ENCODE measurements around the gene OSCP1. TPM values are rescaled to one million over a fixed set of nuclear protein-coding genes. Genes with fewer than 3 reads are reported as not detected.
"Not testable (repeated sequence)": the region's sequence is repeated elsewhere in the genome, so short reads cannot be mapped to it uniquely, and the experiment has no call there.

The OSCP1 gene, protein sequence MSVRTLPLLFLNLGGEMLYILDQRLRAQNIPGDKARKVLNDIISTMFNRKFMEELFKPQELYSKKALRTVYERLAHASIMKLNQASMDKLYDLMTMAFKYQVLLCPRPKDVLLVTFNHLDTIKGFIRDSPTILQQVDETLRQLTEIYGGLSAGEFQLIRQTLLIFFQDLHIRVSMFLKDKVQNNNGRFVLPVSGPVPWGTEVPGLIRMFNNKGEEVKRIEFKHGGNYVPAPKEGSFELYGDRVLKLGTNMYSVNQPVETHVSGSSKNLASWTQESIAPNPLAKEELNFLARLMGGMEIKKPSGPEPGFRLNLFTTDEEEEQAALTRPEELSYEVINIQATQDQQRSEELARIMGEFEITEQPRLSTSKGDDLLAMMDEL
- total RNA-seq = 3.2 TPM

DNA sequence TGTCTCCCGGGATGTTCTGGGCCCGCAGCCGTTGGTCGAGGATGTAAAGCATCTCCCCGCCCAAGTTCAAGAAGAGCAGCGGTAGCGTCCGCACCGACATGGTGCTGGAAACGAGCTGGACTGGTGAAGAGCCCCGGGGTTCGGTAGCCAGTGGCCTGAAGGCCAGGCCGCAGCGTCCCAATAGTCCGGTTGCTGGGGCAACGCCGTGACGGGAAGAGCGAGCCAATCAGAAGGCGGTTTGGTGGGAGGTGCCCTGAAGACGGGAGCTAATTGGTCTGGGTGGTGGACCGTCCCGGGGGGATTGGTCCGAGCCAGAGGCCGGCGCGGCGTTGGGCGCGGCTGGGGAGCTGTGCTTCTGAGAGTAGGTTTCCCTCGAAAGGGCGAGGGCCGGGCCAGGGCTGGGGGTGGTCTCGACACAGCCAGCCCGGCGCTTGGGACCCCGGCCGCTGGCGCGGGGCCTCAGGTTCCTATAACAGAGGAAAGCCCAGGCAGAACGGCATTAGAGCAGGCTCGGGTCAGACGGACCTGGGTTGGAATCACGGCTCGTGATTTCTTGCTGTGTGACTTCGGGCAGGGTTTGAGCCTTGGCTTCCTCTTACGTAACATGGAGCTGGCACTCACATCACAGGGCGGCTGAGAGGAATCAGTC, at the start of gene OSCP1:
Gene OSCP1, minus strand, starts transcription at position 182 of the 649 bp plus-strand sequence. Its CDS starts 82 bp downstream, at position 100.
- DNase-seq (ENCODE audit: low read depth in 2 of 3, low spot score in 2 of 3) = peak; percentile 69 to 91 (median 89)

DNA sequence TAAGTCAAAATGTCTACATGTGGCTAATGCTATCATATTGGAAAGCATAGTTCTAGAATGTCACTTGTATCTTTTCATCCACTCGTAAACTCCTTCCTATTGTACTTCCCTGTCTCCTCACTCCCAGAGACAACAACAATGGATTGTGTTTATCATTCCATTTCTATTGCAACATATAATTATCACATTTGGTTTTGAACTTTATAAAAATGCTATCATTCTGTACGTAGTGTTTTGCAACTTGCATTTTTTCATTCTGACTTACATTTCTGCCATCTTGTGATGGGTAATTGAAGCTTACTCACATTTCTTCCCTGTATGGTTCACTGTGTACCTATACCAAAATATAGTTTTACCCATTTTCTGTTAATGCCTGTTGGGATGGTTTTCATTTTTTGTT, 47.0 kb upstream of the OSCP1 start:
- DNase-seq (ENCODE audit: low read depth in 2 of 3, low spot score in 2 of 3) = no peak

DNA sequence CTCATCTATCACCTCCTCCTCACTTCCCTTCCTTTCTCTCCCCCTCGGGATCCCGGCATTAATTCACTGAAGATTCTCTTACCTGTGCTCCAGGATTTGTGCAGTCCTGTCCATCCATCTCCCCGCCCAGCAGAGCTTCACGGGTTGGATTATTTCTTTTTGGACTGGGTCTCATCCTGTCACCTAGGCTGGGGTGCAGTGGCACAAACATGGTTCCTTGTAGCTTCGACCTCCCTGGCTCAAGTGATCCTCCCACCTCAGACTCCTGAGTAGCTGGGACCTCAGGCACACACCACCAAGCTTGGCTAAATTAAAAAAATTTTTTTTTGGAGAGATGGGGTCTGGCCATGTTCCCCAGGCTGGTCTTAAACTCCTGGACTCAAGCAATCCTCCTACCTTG, 44.7 kb upstream of the OSCP1 start:
- no peak for DNase-seq (ENCODE audit: low read depth in 2 of 3, low spot score in 2 of 3)

DNA sequence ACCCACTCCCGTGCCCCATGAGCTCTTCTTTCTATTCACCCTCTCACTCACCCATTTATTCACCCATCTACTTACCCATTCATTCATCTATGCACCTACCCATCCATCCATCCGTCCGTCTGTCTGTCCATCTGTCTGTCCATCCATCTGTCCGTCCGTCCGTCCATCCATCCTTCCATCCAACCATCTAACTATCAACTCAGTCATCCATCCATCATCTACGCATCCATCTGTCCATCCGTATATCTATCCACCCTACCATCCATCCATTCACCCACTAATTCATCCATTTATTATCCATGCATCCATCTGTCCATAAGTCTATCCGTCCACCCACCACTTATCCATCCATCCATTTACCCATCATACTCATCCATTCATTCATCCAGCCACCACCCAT, 43.3 kb upstream of the OSCP1 start:
- DNase-seq (ENCODE audit: low read depth in 2 of 3, low spot score in 2 of 3) = no peak

DNA sequence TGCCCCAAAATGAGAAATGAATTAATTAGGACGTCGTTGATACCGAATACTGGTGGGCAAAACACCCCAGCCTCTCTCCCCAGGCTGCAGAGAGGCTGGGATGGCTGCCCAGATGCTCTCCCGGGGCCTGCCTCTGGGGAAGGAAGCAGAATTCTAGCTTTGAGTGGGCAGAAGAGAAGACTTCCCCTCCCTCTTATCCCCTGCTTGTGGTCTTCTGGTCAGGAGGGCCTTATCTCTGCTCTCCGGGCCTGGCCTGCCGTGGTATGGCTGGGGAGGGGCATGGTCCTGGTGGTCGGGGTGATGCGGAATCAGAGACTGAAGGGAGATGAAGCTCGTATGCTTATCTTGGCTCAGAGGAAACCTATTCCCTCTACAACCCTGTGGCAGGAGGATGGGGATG, 42.2 kb upstream of the OSCP1 start:
- DNase-seq (ENCODE audit: low read depth in 2 of 3, low spot score in 2 of 3) = peak in 2 of 3 donors; percentile 47 to 79

DNA sequence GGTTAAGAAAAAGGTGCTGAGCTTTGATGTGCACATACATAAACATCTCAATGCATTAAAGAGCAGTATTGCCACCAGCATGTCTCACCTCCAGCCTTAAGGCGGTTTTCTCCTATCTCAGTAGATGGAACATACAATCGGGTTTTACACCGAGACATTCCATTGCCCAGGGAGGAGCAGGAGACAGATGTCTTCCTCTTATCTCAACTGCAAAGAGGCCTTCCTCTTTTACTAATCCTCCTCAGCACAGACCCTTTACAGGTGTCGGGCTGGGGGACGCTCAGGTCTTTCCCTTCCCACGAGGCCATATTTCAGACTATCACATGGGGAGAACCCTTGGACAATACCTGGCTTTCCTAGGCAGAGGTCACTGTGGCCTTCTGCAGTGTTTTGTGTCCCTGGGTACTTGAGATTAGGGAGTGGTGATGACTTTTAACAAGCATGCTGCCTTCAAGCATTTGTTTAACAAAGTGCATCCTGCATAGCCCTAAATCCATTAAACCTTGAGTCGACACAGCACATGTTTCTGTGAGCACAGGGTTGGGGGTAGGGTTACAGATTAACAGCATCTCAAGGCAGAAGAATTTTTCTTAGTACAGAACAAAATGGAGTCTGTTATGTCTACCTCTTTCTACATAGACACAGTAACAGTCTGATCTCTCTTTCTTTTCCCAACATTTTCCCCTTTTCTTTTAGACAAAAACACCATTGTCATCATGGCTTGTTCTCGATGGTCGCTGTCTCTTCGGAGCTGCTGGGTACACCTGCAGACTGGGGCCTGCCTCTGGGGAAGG, 39.2 kb upstream of the OSCP1 start:
- not testable (repeated sequence) for DNase-seq (ENCODE audit: low read depth in 2 of 3, low spot score in 2 of 3)

DNA sequence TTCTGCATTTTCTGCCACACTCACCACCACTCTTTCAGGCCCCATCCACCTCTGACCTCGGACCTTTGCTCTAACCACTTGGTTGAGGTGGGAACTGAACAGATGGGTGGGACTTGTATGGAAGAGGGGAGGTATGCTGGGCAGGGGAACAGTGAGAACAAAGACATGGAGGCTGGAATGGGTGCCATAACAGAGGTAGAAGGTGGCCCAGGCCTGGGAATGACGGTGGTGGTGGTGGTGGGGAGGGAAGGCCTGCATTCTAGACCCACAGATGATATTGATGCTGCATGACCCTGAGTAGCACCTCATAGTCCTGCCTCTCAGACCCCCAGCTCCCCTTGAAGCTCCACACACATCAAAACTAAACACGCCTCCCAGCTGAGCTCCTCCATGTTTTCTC, 37.7 kb upstream of the OSCP1 start:
- DNase-seq (ENCODE audit: low read depth in 2 of 3, low spot score in 2 of 3) = no peak

DNA sequence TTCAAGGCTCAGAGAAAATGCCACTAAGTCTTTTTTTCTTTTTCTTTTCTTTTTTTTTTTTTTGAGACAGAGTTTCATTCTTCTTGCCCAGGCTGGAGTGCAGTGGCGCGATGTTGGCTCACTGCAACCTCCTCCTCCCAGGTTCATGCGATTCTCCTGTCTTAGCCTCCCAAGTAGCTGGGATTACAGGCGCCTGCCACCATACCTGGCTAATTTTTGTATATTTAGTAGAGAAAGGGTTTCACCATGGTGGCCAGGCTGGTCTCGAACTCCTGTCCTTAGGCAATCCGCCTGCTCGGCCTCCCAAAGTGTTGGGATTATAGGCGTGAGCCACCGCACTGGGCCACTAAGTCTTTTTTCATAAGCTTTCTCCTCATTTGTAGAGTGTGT, 37.1 kb upstream of the OSCP1 start:
- not testable (repeated sequence) for DNase-seq (ENCODE audit: low read depth in 2 of 3, low spot score in 2 of 3)

DNA sequence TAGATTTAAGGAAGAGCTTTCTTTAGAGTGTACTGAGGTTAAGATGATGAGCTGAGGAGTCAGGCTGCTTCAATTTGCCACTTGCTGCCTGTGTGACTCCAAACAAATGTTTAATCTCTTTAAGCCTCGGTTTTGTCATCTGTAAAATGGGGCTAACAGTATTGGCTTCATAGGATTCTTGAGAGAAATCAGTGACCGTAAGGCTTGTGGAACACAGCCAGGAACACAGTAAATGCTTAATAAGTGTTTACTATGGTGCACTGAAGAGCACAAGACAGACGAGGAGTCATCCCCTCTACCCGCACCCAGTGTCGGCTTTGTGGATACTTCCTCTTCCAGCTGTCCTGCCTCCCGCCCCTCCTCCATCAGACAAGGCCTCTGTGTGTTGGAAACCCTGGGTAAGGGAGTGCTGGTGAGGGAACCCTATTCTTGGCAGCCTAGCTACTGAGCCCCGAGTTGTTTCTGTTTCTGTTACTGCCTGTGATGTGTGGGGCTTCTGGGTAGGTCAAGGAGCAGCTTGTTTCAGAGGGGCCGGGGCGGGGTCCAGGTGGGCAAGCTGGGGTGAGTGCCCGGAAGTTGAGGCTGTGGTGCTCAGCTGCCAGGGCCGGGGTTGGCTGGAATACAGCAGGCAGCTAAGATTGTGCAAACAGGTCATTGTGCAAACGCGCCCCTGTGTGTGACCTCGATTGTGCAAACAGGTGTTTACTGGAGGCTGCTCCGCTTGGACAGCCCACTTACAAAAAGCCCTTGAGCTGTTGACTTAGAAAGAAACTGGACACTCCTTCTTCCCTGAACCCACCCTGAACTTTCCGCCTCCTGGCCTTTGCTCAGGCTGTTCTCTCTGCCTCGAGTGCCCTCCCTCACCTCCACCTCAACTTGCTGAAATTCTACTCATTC, 36.4 kb upstream of the OSCP1 start:
- DNase-seq (ENCODE audit: low read depth in 2 of 3, low spot score in 2 of 3) = peak in 2 of 3 donors; percentile 37 to 73

DNA sequence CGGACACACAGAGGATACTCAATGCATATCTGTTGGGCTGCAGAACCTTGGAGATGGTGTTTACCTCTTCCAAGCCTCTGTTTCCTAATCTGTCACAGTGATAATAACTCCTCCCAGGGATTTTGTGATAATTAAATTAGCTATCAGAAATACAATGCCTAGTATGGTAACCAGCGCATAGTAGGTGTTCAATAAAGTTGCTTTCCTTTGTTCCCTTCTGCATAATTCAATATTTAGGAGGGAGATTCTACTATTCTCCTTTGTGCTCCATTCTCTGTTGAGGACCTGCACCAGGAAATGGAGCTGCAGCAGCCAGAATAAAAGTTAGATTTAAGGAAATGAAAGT, 35.8 kb upstream of the OSCP1 start:
- no peak for DNase-seq (ENCODE audit: low read depth in 2 of 3, low spot score in 2 of 3)

DNA sequence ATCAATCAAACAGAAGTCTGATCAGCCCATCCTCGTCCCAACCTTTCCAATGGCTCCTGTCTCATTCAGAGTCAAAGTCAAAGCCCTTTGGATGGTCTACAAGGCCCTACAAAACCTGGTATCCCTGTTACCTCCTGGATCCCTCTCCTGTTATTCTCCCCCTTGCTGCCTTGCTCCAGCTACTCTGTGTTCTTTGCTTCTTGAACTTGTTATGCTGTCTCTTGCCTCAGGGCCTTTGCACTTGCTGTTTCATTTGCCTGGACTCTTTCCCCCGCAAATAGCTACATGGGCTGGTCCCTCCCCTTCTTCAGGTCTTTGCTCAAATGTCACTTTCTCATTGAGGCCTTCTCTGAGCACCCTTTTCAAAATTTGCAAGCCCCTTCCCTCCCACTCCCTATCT, 33.8 kb upstream of the OSCP1 start:
- DNase-seq (ENCODE audit: low read depth in 2 of 3, low spot score in 2 of 3) = no peak

DNA sequence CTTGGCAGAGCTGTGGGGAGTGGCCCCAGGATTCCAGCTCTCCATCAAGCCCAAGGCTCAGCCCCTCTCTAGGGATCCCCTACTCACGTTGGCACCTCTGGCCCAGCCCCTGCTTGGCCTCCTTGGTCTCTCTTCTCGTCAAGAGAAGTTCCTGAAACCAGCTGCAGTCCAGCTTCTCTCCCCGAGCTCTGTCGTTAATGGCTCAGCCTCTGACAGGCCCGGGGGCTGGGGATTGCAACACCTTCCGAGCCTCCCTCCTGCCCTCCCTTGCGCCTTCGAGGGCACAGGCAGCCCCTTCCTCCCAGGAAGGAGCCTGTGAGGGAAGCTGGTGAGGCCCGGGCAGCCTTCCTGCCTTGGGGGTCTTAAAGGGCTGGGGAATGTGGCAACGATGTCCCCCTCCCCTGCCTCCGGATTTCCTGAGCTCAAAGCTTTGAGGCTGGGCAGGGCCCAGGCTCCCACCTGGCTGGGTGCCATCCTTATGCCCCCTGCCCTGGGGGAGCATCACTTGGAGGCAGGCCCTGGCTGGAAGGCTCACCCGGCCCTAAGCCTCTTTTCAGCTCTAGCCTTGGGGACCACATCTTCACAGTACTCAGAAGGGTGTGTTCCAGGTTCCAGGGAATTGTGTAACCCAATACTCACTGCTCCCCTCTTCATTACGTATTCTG, 32.6 kb upstream of the OSCP1 start, which contains the start of gene CSF3R:
Gene CSF3R, minus strand, starts transcription at position 190 of the 665 bp plus-strand sequence. CDS start 3,417 bp downstream, outside the sequence.
- DNase-seq (ENCODE audit: low read depth in 2 of 3, low spot score in 2 of 3) = peak in 2 of 3 donors; percentile 50 to 73

DNA sequence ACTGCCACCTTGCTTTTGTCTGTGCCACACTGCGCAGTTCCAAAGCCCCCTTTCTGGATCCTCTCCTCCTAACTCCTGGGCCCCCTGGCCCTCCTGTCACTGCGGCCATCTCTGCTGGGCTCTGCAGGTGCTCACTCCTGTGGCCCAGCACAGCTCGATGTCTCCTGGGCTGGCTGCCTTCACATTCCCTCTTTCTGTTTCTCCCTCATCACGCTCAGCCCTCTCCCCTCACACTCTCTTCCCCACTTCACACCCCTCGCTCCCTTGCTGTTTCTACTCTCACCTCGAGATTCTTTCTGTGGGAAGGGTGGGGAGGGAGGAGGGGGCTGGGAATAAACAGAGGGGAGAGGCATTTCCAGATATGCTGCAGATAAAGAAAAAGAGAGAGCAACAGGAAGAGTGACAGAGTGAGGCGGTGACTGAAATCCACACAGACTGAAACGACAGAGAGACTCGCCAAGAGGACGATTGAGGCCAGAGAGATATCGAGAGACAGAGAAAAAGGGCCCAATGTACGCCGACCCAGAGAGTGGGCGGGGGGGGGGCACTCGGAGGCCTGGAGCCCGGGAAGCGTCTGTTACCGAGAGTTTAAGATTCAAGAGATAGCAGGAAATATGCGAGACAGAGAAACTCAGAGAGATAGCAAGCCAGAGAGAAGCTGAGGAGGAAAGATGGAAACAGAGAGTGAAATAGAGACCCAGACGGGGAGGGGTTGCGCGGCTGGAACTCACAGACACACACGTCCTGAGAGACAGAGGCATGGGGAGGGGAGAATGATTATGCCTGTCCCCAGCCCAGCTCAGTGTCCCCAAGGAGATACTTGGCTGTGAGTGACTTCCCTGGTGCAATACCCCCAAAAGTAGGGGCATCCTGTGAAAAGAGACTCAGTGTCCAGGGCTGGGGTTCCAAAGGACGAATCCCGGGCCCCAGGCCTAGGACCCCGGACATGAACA, 31.8 kb upstream of the OSCP1 start:
- DNase-seq (ENCODE audit: low read depth in 2 of 3, low spot score in 2 of 3) = peak in 1 of 3 donors; percentile 11

DNA sequence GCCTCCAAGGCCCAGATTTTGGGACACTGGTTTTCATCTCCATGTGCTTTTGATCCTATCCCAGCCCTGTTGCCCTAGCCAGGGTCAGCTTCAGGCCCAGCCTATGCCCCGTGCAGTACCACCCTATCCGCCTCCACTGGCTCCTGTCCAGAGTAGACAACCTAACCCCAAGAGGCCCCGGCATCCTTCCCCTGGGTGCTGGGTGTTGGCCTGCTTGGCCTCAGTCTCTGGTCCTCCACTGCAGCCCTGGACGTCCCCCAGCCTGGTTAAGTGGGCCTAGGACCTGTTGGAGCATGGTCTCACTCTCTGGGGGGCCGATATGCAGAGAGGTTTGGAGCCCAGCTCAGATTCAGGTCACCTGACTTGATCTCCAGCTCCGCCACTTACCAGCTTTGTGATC, 30.8 kb upstream of the OSCP1 start:
- DNase-seq (ENCODE audit: low read depth in 2 of 3, low spot score in 2 of 3) = no peak

DNA sequence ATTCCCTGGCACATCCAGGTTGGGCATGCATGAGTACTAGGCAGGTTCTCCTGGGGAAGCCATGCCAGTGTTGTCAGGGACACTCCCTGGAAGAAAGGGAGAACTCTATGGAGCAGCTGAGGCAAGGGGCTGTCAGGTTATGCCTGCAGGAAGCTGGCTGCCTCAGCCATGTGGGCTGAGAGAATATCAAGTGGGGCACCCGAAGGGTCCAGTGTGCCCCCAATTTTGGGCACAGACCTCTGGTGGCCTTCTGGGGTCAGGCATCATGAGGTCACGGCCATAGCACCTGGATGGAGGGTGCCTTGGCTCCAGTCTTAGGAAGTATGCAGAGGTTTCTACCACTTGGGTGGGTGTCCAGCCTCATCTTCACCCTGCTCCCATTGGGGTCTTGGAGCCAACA, 29.9 kb upstream of the OSCP1 start:
- no peak for DNase-seq (ENCODE audit: low read depth in 2 of 3, low spot score in 2 of 3)

DNA sequence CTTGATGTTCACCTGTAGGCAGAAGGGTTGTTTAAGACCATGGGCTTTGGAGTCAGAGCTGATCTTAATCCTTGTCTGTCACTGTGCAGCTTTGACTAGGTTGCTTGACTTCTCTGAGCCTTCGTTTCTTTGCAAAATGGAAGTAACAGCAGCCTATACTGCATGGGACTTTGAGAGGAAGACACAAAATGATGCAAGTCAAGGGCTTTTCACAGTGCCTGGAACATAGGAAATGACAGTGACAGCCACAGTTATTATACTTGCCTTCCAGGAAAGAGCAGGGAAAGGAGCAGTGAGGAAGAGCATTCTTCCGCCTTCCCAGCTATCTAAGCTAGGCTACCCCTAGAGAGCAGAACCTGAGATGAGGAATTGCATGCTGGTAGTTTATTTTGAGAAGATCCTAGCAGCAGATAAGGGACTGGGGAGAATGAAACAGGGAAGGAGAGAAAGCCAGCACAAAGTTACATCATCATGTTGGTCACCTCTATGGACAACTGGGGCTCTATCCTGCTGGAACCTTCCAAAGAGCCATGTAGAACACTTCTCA, 29.3 kb upstream of the OSCP1 start:
- DNase-seq (ENCODE audit: low read depth in 2 of 3, low spot score in 2 of 3) = no peak

DNA sequence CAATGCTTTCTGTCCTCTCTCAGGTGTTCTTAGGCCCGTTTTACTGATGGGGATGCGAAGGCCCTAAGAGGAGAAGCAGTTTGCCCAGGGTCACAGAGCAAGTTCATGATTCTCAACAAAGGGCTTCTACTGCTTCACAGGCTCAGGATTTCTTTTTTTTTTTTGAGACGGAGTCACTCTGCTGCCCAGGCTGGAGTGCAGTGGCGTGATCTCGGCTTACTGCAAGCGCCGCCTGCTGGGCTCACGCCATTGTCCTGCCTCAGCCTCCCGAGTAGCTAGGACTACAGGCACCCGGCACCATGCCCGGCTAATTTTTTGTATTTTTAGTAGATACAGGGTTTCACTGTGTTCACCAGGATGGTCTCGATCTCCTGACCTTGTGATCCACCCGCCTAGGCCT, 27.4 kb upstream of the OSCP1 start:
- not testable (repeated sequence) for DNase-seq (ENCODE audit: low read depth in 2 of 3, low spot score in 2 of 3)

DNA sequence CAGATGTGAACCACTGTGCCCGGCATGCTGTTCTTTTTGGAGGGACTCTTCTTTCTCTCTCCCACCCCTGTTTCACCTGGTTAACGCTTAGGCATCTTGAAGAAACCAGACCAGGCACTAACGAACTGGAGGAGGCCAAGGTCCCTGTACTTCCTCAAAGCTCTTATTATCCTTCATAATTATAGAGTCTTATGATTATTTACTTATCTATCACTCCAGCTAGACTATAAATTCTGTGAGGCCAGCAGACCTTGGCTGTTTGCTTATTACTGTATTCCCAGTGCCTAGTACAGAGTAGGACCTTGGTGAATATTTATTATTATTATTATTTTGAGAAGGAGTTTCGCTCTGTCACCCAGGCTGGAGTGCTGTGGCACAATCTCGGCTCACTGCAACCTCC, 26.7 kb upstream of the OSCP1 start:
- no peak for DNase-seq (ENCODE audit: low read depth in 2 of 3, low spot score in 2 of 3)

Measured in hematopoietic multipotent progenitor cell (in vitro differentiated cells).